Astrocyte (in vitro differentiated cells and primary cell): ENCODE results near the gene MYO5B.

Source experiments
- CTCF ChIP-seq: IDR thresholded peaks from 2 replicates; pipeline ENCODE4 v1.5.1; 2011; ENCODE audit warnings: low read depth, mild to moderate bottlenecking, inconsistent platforms, low read length, moderate library complexity; ENCODE audit not compliant: insufficient read depth
- EZH2 ChIP-seq: IDR thresholded peaks from 2 replicates; pipeline ENCODE4 v1.6.1; 2012; ENCODE audit warnings: mild to moderate bottlenecking, low read length, inconsistent platforms; ENCODE audit not compliant: insufficient read depth

- TF ChIP-seq CTCF = no peak
- no peak for TF ChIP-seq EZH2
Measured at GRCh38 chr18:49980896-49981295, 214.1 kb downstream of the MYO5B start.
